Type B pancreatic cell (in vitro differentiated cells): ENCODE measurements around the gene ARL3. TPM values are rescaled to one million over a fixed set of nuclear protein-coding genes. Genes with fewer than 3 reads are reported as not detected.

Source experiments
- DNase-seq: peaks from one replicate; pipeline ENCODE4 v3.0.0; 2021; ENCODE audit warnings: mixed read lengths; ENCODE audit not compliant: unreplicated experiment; ENCODE audit errors: extremely low spot score
- H3K27ac Mint-ChIP-seq: 2 replicates; pipeline ENCODE4 v1.8.0; 2021; ENCODE audit warnings: mild to moderate bottlenecking, mixed read lengths
- H3K27me3 Mint-ChIP-seq: 2 replicates; pipeline ENCODE4 v1.8.0; 2021; ENCODE audit warnings: mixed read lengths
- H3K36me3 Mint-ChIP-seq: 2 replicates; pipeline ENCODE4 v1.8.0; 2021; ENCODE audit warnings: mixed read lengths
- H3K4me1 Mint-ChIP-seq: one replicate; pipeline ENCODE4 v1.8.0; 2021; ENCODE audit warnings: mixed read lengths; ENCODE audit not compliant: unreplicated experiment
- H3K4me3 Mint-ChIP-seq: 2 replicates; pipeline ENCODE4 v1.8.0; 2021; ENCODE audit warnings: mild to moderate bottlenecking, mixed read lengths
- H3K9me3 Mint-ChIP-seq: 2 replicates; pipeline ENCODE4 v1.8.0; 2021; ENCODE audit warnings: mixed read lengths
- CTCF ChIP-seq: fragments of 200-600 bp; sonication (generic); conservative IDR thresholded peaks from 2 replicates; pipeline ENCODE4 v1.5.0; 2021; ENCODE audit warnings: antibody characterized with exemption, mild to moderate bottlenecking
- total RNA-seq: library from RNA; stranded (reverse); gene quantifications from 2 replicates; pipeline ENCODE4 v1.2.1, GENCODE V29; 2021; ENCODE audit warnings: low replicate concordance

ARL3 gene
- total RNA-seq, 1 donor from 2014 or later = 15.8 TPM

GRCh38 chr10:102630663-102631062 lies 83.5 kb downstream of the ARL3 start:
- Mint-ChIP-seq H3K27ac (peak overlapping the region; percentile 12), H3K36me3 (peaks cover 5% of the 10 kb centered on the region), H3K4me3 (no peak overlapping the region), H3K27me3 (no peaks in the 10 kb centered on the region), H3K9me3 (no peaks in the 10 kb centered on the region), H3K4me1 (peaks cover 56% of the 10 kb centered on the region)
- no peak for TF ChIP-seq CTCF
- no peak for DNase-seq

GRCh38 chr10:102629661-102630614 lies 84.3 kb downstream of the ARL3 start:
- peaks cover 57% of the 10 kb centered on the region for H3K4me1 Mint-ChIP-seq
- no peak overlapping the region for H3K4me3 Mint-ChIP-seq
- no peak for DNase-seq

GRCh38 chr10:102628451-102628911 lies 85.7 kb downstream of the ARL3 start:
- peaks cover 52% of the 10 kb centered on the region for H3K4me1 Mint-ChIP-seq
- no peak for DNase-seq
- H3K4me3 Mint-ChIP-seq = no peak overlapping the region
- no peaks in the 10 kb centered on the region for H3K27me3 Mint-ChIP-seq
- H3K9me3 Mint-ChIP-seq = no peaks in the 10 kb centered on the region
- H3K36me3 Mint-ChIP-seq = peaks cover 5% of the 10 kb centered on the region
- TF ChIP-seq CTCF = no peak
- no peak overlapping the region for H3K27ac Mint-ChIP-seq

More at GRCh38 chr10:102629661-102630614, 84.3 kb downstream of the ARL3 start:
- Mint-ChIP-seq H3K36me3 (peaks cover 5% of the 10 kb centered on the region), H3K27me3 (no peaks in the 10 kb centered on the region), H3K27ac (peak overlapping the region; percentile 12), H3K9me3 (no peaks in the 10 kb centered on the region)
- no peak for TF ChIP-seq CTCF

GRCh38 chr10:102627736-102628293 lies 86.4 kb downstream of the ARL3 start:
- no peak for TF ChIP-seq CTCF
- Mint-ChIP-seq H3K4me3 (peak overlapping the region; percentile 41), H3K9me3 (no peaks in the 10 kb centered on the region), H3K27me3 (no peaks in the 10 kb centered on the region), H3K36me3 (peaks cover 5% of the 10 kb centered on the region), H3K4me1 (peaks cover 46% of the 10 kb centered on the region), H3K27ac (peak overlapping the region; percentile 71)
- DNase-seq = no peak

- H3K9me3 Mint-ChIP-seq = no peaks in the 10 kb centered on the region
- H3K27me3 Mint-ChIP-seq = no peaks in the 10 kb centered on the region
- TF ChIP-seq CTCF = no peak
- peak overlapping the region; percentile 71 for H3K27ac Mint-ChIP-seq
- peak overlapping the region; percentile 41 for H3K4me3 Mint-ChIP-seq
- H3K36me3 Mint-ChIP-seq = peaks cover 5% of the 10 kb centered on the region
- no peak for DNase-seq
- H3K4me1 Mint-ChIP-seq = peaks cover 40% of the 10 kb centered on the region
Observed at GRCh38 chr10:102627291-102627735, 86.9 kb downstream of the ARL3 start.
